Breast epithelium (tissue), 4 donors: ENCODE data around the gene BTD. TPM values are rescaled to one million over a fixed set of nuclear protein-coding genes. Genes with fewer than 3 reads are reported as not detected.
"Not testable (repeated sequence)": the region's sequence is repeated elsewhere in the genome, so short reads cannot be mapped to it uniquely, and the experiment has no call there.

Experiments used
- DNase-seq, 2 donors: peaks; one replicate each; pipeline ENCODE4 v3.0.0-alpha.2; 2019; ENCODE audit warnings: low spot score in 2 of 2
- H3K27ac ChIP-seq, 2 donors: fragments of 200-600 bp; sonication (generic) in 1 of 2; one replicate each; pipeline ENCODE4 v1.5.1; 2016 to 2019; ENCODE audit warnings: mild to moderate bottlenecking in 1 of 2
- H3K27me3 ChIP-seq, 2 donors: fragments of 200-600 bp; sonication (generic) in 1 of 2; one replicate each; pipeline versions ENCODE4 v1.5.1 to v1.6.0; 2017 to 2019; ENCODE audit warnings: control low read depth in 1 of 2, mild to moderate bottlenecking in 1 of 2
- H3K36me3 ChIP-seq: fragments of 200-600 bp; one replicate; pipeline ENCODE4 v1.5.1; 2019
- H3K4me1 ChIP-seq, 2 donors: fragments of 200-600 bp; sonication (generic); one replicate each; pipeline ENCODE4 v1.5.1; 2016 to 2019; ENCODE audit warnings: control low read depth in 1 of 2
- H3K4me3 ChIP-seq, 3 donors: fragments of 200-600 bp; sonication (generic); 1 replicate in 2 of 3; 2 replicates in 1 of 3; pipeline ENCODE4 v1.5.1; 2016 to 2019; ENCODE audit warnings: mild to moderate bottlenecking in 3 of 3, moderate library complexity in 2 of 3
- H3K9me3 ChIP-seq, 2 donors: fragments of 200-600 bp; sonication (generic) in 1 of 2; one replicate each; pipeline ENCODE4 v1.5.1; 2016 to 2019; ENCODE audit warnings: control low read depth in 1 of 2
- POLR2A ChIP-seq: fragments of 450-650 bp; IDR thresholded peaks from one replicate; pipeline ENCODE4 v1.6.1; 2016; ENCODE audit warnings: antibody characterized with exemption, mild to moderate bottlenecking, moderate library complexity
- POLR2AphosphoS5 ChIP-seq, 3 donors: sonication (generic); formaldehyde crosslinking; IDR thresholded peaks; one replicate each; pipeline ENCODE4 v1.6.1; 2017; ENCODE audit warnings: antibody characterized with exemption in 3 of 3
- intact Hi-C: fragments of 100-400 bp; cut with DNase I; formaldehyde crosslinking; loops from one replicate; pipeline ENCODE4 v1.15.1; 2023; ENCODE audit warnings: low total_unique reads
- total RNA-seq, 3 donors: library from RNA; depleted of rRNA; stranded (reverse); fragments of >200 nt; gene quantifications; one replicate each; pipeline ENCODE4 v1.1.0, GENCODE V29; 2016
- TF ChIP-seq, protein P1 (sequence below), 3 donors: fragments of 450-650 bp; IDR thresholded peaks; one replicate each; pipeline ENCODE4 v1.5.1; 2016 to 2017; ENCODE audit warnings: antibody characterized with exemption in 3 of 3, mild to moderate bottlenecking in 3 of 3, moderate library complexity in 3 of 3

BTD gene
- total RNA-seq, 3 donors from 2014 or later, result 30.2 to 89.8 (median 35.1) TPM

DNA sequence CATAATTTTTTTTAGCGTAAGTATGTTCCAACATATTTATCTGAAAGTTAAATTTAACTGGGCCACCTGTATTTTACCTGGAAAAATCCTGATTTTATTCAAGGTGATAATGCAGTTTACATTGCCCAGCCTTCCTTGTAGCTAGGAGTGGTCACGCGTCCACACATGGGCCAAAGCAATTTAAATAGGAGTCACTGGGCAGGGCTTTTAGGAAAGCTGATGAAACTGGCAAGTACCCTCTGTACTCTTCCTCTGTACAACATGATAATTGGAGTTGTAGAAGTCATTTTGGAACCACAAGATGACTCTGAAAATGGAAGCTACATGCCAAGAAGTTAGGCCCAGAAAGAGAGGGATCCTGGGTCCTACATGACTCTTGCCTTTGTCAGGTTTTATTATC is 9.5 kb downstream of the BTD start:
- no peaks in the 10 kb centered on the region for H3K36me3 ChIP-seq
- H3K4me1 ChIP-seq, result no peaks in the 10 kb centered on the region
- intact Hi-C loops, result no loop called here
- no peak for TF ChIP-seq POLR2A
- no peak for TF ChIP-seq POLR2AphosphoS5 (IDR thresholded peaks at IDR 0.05)
- TF ChIP-seq, protein P1, sequence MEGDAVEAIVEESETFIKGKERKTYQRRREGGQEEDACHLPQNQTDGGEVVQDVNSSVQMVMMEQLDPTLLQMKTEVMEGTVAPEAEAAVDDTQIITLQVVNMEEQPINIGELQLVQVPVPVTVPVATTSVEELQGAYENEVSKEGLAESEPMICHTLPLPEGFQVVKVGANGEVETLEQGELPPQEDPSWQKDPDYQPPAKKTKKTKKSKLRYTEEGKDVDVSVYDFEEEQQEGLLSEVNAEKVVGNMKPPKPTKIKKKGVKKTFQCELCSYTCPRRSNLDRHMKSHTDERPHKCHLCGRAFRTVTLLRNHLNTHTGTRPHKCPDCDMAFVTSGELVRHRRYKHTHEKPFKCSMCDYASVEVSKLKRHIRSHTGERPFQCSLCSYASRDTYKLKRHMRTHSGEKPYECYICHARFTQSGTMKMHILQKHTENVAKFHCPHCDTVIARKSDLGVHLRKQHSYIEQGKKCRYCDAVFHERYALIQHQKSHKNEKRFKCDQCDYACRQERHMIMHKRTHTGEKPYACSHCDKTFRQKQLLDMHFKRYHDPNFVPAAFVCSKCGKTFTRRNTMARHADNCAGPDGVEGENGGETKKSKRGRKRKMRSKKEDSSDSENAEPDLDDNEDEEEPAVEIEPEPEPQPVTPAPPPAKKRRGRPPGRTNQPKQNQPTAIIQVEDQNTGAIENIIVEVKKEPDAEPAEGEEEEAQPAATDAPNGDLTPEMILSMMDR (IDR thresholded peaks at IDR 0.05), result no peak
- H3K27ac ChIP-seq, result no peak overlapping the region
- no peak for DNase-seq
- no peak overlapping the region for H3K4me3 ChIP-seq
- no peaks in the 10 kb centered on the region for H3K27me3 ChIP-seq
- H3K9me3 ChIP-seq, result no peaks in the 10 kb centered on the region

DNA sequence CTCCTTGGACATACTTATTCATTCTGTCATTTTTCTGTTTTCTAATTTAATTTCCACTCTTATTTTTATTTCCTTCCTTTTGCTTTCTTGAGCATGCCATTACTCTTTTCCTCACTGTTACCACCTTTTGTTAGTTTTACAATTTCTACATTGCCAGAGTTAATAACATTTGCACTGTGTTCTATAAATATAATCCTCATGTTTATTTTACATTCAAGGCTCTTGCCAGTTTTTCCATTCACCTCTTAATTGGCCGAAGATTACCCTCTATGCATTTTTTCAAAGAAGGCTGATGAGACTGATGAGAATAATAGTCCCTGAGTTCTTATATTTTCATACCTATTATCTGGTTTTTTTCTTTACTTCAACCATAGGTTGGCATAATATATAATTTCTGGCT is 10.5 kb downstream of the BTD start:
- Histone ChIP-seq H3K4me1 (no peaks in the 10 kb centered on the region), H3K4me3 (no peak overlapping the region), H3K27ac (no peak overlapping the region), H3K9me3 (no peaks in the 10 kb centered on the region), H3K36me3 (no peaks in the 10 kb centered on the region), H3K27me3 (no peaks in the 10 kb centered on the region)
- intact Hi-C loops, result no loop called here
- DNase-seq, result no peak
- TF ChIP-seq, protein P1 (IDR thresholded peaks at IDR 0.05), result no peak
- no peak for TF ChIP-seq POLR2AphosphoS5 (IDR thresholded peaks at IDR 0.05)

DNA sequence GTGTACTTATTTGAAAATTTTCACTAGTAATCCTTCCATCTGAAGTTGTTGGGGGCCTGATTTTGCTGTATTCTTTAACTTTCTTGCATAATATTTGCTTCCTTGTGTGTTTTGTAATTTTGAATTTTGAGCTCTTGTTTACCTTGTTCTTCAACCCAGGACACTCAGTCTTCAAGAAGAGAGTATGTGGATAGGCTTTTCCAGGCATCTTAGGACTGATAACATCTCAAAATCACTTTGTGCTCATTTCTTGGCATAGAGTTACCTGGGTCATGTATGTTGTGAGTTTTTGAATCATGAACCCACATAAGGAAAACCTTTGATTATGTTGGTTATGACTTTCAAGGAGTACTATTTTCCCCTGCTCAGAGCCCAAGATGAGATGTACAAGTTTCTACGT is 13.4 kb downstream of the BTD start:
- H3K9me3 ChIP-seq, result peaks cover under 1 to 2% of the 10 kb centered on the region in 2 donors
- H3K4me1 ChIP-seq, result no peaks in the 10 kb centered on the region
- no peak overlapping the region for H3K27ac ChIP-seq
- H3K27me3 ChIP-seq, result no peaks in the 10 kb centered on the region
- intact Hi-C loops, result no loop called here
- H3K4me3 ChIP-seq, result no peak overlapping the region
- DNase-seq, result no peak
- H3K36me3 ChIP-seq, result no peaks in the 10 kb centered on the region
- TF ChIP-seq POLR2AphosphoS5 (IDR thresholded peaks at IDR 0.05), result no peak
- TF ChIP-seq, protein P1 (IDR thresholded peaks at IDR 0.05), result no peak
- no peak for TF ChIP-seq POLR2A

DNA sequence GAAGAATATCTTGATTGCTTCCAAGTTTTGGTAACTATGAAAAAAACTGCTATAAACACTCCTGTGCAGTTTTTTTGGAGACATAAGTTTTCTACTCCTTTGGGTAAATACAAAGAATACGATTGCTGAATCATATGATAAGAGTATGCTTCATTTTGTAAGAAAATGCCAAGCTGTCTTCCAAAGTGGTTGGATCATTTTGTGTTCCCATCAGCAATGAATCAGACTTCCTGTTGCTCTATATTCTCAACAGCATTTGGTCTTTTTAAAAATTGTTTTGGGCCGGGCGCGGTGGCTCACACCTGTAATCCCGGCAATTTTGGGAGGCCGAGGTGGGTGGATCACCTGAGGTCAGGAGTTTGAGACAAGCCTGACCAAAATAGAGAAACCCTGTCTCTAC is 14.5 kb downstream of the BTD start:
- TF ChIP-seq POLR2AphosphoS5 (IDR thresholded peaks at IDR 0.05), result no peak
- TF ChIP-seq, protein P1 (IDR thresholded peaks at IDR 0.05), result no peak
- TF ChIP-seq POLR2A, result no peak
- H3K36me3 ChIP-seq, result no peaks in the 10 kb centered on the region
- intact Hi-C loops, result no loop called here
- no peaks in the 10 kb centered on the region for H3K27me3 ChIP-seq
- DNase-seq, result no peak
- H3K4me1 ChIP-seq, result no peaks in the 10 kb centered on the region
- H3K9me3 ChIP-seq, result peaks cover 3 to 4% of the 10 kb centered on the region in 2 donors
- no peak overlapping the region for H3K27ac ChIP-seq
- H3K4me3 ChIP-seq, result no peak overlapping the region

DNA sequence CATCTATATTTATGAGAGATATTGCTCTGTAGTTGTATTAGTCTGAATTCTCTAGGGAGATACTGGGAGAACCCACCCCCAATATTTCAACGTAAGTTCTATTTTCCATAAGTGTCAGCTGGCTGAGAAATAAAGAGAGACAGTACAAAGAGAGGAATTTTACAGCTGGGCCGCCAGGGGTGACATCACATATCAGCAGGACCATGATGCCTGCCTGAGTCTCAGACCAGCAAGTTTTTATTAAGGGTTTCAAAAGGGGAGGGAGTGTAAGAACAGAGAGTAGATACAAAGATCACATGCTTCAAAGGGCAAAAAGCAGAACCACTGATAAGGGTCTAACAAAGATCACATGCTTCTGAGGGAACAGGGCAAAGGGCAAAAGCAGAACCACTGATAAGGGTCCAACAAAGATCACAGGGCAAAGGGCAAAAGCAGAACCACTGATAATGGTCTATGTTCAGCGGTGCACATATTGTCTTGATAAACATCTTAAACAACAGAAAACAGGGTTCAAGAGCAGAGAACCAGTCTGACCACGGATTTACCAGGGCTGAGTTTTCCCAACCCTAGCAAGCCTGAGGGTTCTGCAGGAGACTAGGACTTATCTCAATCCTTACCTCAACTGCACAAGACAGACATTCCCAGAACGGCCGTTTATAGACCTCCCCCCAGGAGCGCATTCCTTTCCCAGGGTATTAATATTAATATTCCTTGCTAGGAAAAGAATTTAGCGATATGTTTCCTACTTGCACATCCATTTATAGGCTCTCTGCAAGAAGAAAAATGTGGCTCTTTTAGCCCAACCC is 18.3 kb downstream of the BTD start:
- intact Hi-C loops, H3K27ac ChIP-seq, H3K4me3 ChIP-seq, H3K9me3 ChIP-seq, DNase-seq, H3K27me3 ChIP-seq, H3K36me3 ChIP-seq, H3K4me1 ChIP-seq: not testable (repeated sequence)
